H9 (cell line): ENCODE results near the gene CFAP77. TPM values are rescaled to one million over a fixed set of nuclear protein-coding genes. Genes with fewer than 3 reads are reported as not detected.
"Not testable (repeated sequence)": the region's sequence is repeated elsewhere in the genome, so short reads cannot be mapped to it uniquely, and the experiment has no call there.

ENCODE experiments used
- DNase-seq: peaks from one replicate; pipeline ENCODE4 v3.0.0-alpha.2; 2017
- H2AFZ ChIP-seq: one replicate; pipeline ENCODE4 v1.6.1; 2013; ENCODE audit warnings: mild to moderate bottlenecking, low read length, control low read depth, moderate library complexity
- H2AK5ac ChIP-seq: 2 replicates; pipeline ENCODE4 v1.6.1; 2013; ENCODE audit warnings: low read length, control low read depth, mixed read lengths; ENCODE audit not compliant: insufficient read length
- H2BK120ac ChIP-seq: one replicate; pipeline ENCODE4 v1.6.1; 2013; ENCODE audit warnings: low read depth, mild to moderate bottlenecking, low read length, control low read depth, inconsistent platforms; ENCODE audit not compliant: poor library complexity, severe bottlenecking
- H2BK12ac ChIP-seq: 2 replicates; pipeline ENCODE4 v1.6.1; 2013; ENCODE audit warnings: low read length, control low read depth, mixed read lengths, low read depth; ENCODE audit not compliant: insufficient read length
- H2BK15ac ChIP-seq: 2 replicates; pipeline ENCODE4 v1.6.1; 2013; ENCODE audit warnings: low read depth, low read length, control low read depth
- H2BK20ac ChIP-seq: one replicate; pipeline ENCODE4 v1.6.1; 2013; ENCODE audit warnings: low read depth, mild to moderate bottlenecking, low read length, control low read depth, inconsistent platforms; ENCODE audit not compliant: poor library complexity, severe bottlenecking
- H2BK5ac ChIP-seq: 2 replicates; pipeline ENCODE4 v1.6.1; 2013; ENCODE audit warnings: low read length, control low read depth, mixed read lengths; ENCODE audit not compliant: insufficient read length
- H3K14ac ChIP-seq: 2 replicates; pipeline ENCODE4 v1.6.1; 2013; ENCODE audit warnings: low read length, control low read depth; ENCODE audit not compliant: insufficient read depth
- H3K18ac ChIP-seq: 2 replicates; pipeline ENCODE4 v1.6.1; 2013; ENCODE audit warnings: low read depth, mild to moderate bottlenecking, mixed read lengths, low read length, control low read depth; ENCODE audit not compliant: insufficient read length
- H3K23ac ChIP-seq: 2 replicates; pipeline ENCODE4 v1.6.1; 2013; ENCODE audit warnings: low read length, control low read depth, mixed read lengths, low read depth; ENCODE audit not compliant: insufficient read length
- H3K23me2 ChIP-seq: 2 replicates; pipeline ENCODE4 v1.6.1; 2013; ENCODE audit warnings: low read depth, mild to moderate bottlenecking, mixed read lengths, low read length, control low read depth; ENCODE audit not compliant: insufficient read length, poor library complexity, severe bottlenecking
- H3K27ac ChIP-seq: 2 replicates; pipeline ENCODE4 v1.5.1; 2013; ENCODE audit warnings: low read length, control low read depth, mixed read lengths, low read depth; ENCODE audit not compliant: insufficient read length
- H3K27me3 ChIP-seq: 2 replicates; pipeline ENCODE4 v1.6.1; 2013; ENCODE audit warnings: low read length, control low read depth, inconsistent platforms; ENCODE audit not compliant: insufficient read depth
- H3K4ac ChIP-seq: 2 replicates; pipeline ENCODE4 v1.6.1; 2013; ENCODE audit warnings: low read depth, mild to moderate bottlenecking, control low read depth, inconsistent platforms, low read length, moderate library complexity
- H3K4me1 ChIP-seq: 2 replicates; pipeline ENCODE4 v1.6.1; 2013; ENCODE audit warnings: low read length, control low read depth, inconsistent platforms; ENCODE audit not compliant: insufficient read depth
- H3K4me2 ChIP-seq: 2 replicates; pipeline ENCODE4 v1.6.1; 2013; ENCODE audit warnings: low read length, control low read depth, mixed read lengths; ENCODE audit not compliant: insufficient read length, insufficient read depth
- H3K56ac ChIP-seq: 2 replicates; pipeline ENCODE4 v1.6.1; 2013; ENCODE audit warnings: low read depth, mild to moderate bottlenecking, mixed read lengths, low read length, control low read depth; ENCODE audit not compliant: insufficient read length
- H3K79me1 ChIP-seq: 2 replicates; pipeline ENCODE4 v1.6.1; 2013; ENCODE audit warnings: low read depth, mild to moderate bottlenecking, moderate library complexity, low read length, control low read depth, inconsistent platforms; ENCODE audit not compliant: insufficient read depth, poor library complexity, severe bottlenecking
- H3K79me2 ChIP-seq: 2 replicates; pipeline ENCODE4 v1.6.1; 2013; ENCODE audit warnings: low read length, control low read depth, inconsistent platforms; ENCODE audit not compliant: insufficient read depth
- H3K9ac ChIP-seq: 2 replicates; pipeline ENCODE4 v1.6.1; 2013; ENCODE audit warnings: low read length, control low read depth, mixed read lengths; ENCODE audit not compliant: insufficient read length; ENCODE audit errors: extremely low read depth
- H3K9me3 ChIP-seq: one replicate; pipeline ENCODE4 v1.6.1; 2013; ENCODE audit warnings: low read depth, low read length, inconsistent platforms; ENCODE audit not compliant: control insufficient read depth
- H3T11ph ChIP-seq: one replicate; pipeline ENCODE4 v1.6.1; 2013; ENCODE audit warnings: mild to moderate bottlenecking, low read length, control low read depth, inconsistent platforms
- H4K20me1 ChIP-seq: one replicate; pipeline ENCODE4 v1.6.1; 2013; ENCODE audit not compliant: control insufficient read depth, insufficient read length, insufficient read depth
- H4K5ac ChIP-seq: 2 replicates; pipeline ENCODE4 v1.6.1; 2013; ENCODE audit warnings: low read depth, mild to moderate bottlenecking, mixed read lengths, low read length, control low read depth; ENCODE audit not compliant: insufficient read length
- H4K8ac ChIP-seq: replicated peaks from 2 replicates; pipeline ENCODE4 v1.6.1; 2013; ENCODE audit warnings: low read length, control low read depth, mixed read lengths, low read depth; ENCODE audit not compliant: insufficient read length
- H4K91ac ChIP-seq: 2 replicates; pipeline ENCODE4 v1.6.1; 2013; ENCODE audit warnings: low read depth, mild to moderate bottlenecking, moderate library complexity, mixed read lengths, low read length, control low read depth; ENCODE audit not compliant: insufficient read length
- H3K27ac Mint-ChIP-seq, 3 experiments: 2 replicates in 2 of 3; 3 replicates in 1 of 3; pipeline ENCODE4 v1.8.0; 2020 to 2021; ENCODE audit warnings: mixed read lengths in 3 of 3, mild to moderate bottlenecking in 1 of 3, moderate library complexity in 1 of 3
- H3K27me3 Mint-ChIP-seq: 2 replicates; pipeline ENCODE4 v1.8.0; 2021; ENCODE audit warnings: low read depth, mild to moderate bottlenecking, moderate library complexity, mixed read lengths
- H3K36me3 Mint-ChIP-seq, 3 experiments: 2 replicates in 2 of 3; 3 replicates in 1 of 3; pipeline ENCODE4 v1.8.0; 2020 to 2021; ENCODE audit warnings: low read depth in 3 of 3, mixed read lengths in 3 of 3; ENCODE audit not compliant: insufficient read depth in 1 of 3
- H3K4me1 Mint-ChIP-seq, 2 experiments: 2 replicates each; pipeline ENCODE4 v1.8.0; 2020; ENCODE audit warnings: mixed read lengths in 2 of 2
- H3K4me3 Mint-ChIP-seq, 2 experiments: 2 replicates in 1 of 2; 3 replicates in 1 of 2; pipeline ENCODE4 v1.8.0; 2020 to 2021; ENCODE audit warnings: mild to moderate bottlenecking in 2 of 2, mixed read lengths in 2 of 2, moderate library complexity in 1 of 2
- H3K9me3 Mint-ChIP-seq, 2 experiments: 2 replicates in 1 of 2; 3 replicates in 1 of 2; pipeline ENCODE4 v1.8.0; 2020; ENCODE audit warnings: mild to moderate bottlenecking in 2 of 2, mixed read lengths in 2 of 2, moderate library complexity in 1 of 2
- WGBS: extraction: QIAGEN DNeasy Blood & Tissue Kit; methylation state at CpG from one replicate; pipeline ENCODE4 v1.1.7; 2013; ENCODE audit warnings: missing lambda C conversion rate, low lambda C conversion rate, mixed read lengths; ENCODE audit not compliant: insufficient read length; ENCODE audit errors: extremely low coverage; 5-methylcytosine and 5-hydroxymethylcytosine counted together
- total RNA-seq: library from RNA; stranded (reverse); gene quantifications from 2 replicates; pipeline ENCODE4 v1.2.1, GENCODE V29; 2021

The CFAP77 gene
- total RNA-seq, 1 experiment from 2014 or later = 0.72 TPM

DNA sequence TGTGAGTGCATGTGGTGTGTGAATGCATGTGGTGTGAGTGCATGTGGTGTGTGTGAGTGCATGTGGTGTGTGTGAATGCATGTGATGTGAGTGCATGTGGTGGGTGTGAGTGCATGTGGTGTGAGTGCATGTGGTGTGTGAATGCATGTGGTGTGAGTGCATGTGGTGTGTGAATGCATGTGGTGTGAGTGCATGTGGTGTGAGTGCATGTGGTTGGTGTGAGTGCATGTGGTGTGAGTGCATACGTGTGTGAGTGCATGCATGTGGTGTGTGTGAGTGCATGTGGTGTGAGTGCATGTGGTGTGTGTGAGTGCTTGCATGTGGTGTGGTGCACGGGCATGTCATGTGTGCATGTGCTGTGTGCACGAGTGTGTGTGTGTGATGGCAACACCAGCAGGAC is 31.6 kb upstream of the CFAP77 start:
- H3K56ac ChIP-seq, H3K4me3 Mint-ChIP-seq, H3T11ph ChIP-seq, H2BK12ac ChIP-seq, H3K27me3 ChIP-seq, H3K27ac Mint-ChIP-seq, H2AFZ ChIP-seq, DNase-seq, H3K4me1 ChIP-seq, H2BK20ac ChIP-seq, H3K14ac ChIP-seq, H2BK5ac ChIP-seq, H4K91ac ChIP-seq, H4K20me1 ChIP-seq, H3K9ac ChIP-seq, H3K27me3 Mint-ChIP-seq, H2AK5ac ChIP-seq, H4K5ac ChIP-seq, H3K79me1 ChIP-seq, H3K27ac ChIP-seq, H3K18ac ChIP-seq, H3K4me1 Mint-ChIP-seq, H3K4me2 ChIP-seq, H3K9me3 Mint-ChIP-seq, H2BK15ac ChIP-seq, H3K23ac ChIP-seq, H3K23me2 ChIP-seq, H2BK120ac ChIP-seq, H3K4ac ChIP-seq, H3K79me2 ChIP-seq: not testable (repeated sequence)
- H3K36me3 Mint-ChIP-seq = peaks cover 8 to 26% (median 15%) of the 10 kb centered on the region in 3 experiments; a peak in 6 of 7 replicates
- WGBS = no CpG with 5 or more reads among the region's 3 CpGs
- H3K9me3 ChIP-seq = peaks cover 18% of the 10 kb centered on the region
- peak overlapping the region; percentile 2 for H4K8ac ChIP-seq
